GM23248 (cell line): ENCODE data around the gene PELI2.

Experiments
- EZH2 ChIP-seq: fragments of 200-600 bp; sonication (generic); IDR thresholded peaks from 2 replicates; pipeline ENCODE4 v1.6.1; 2018; ENCODE audit warnings: antibody characterized with exemption, mild to moderate bottlenecking; ENCODE audit not compliant: insufficient read depth, poor library complexity, severe bottlenecking
- EZH2phosphoT487 ChIP-seq: fragments of 200-600 bp; sonication (generic); IDR thresholded peaks from 2 replicates; pipeline ENCODE4 v1.6.1; 2018; ENCODE audit warnings: antibody characterized with exemption, moderate library complexity, mild to moderate bottlenecking, low read depth; ENCODE audit not compliant: insufficient read depth

- no peak for TF ChIP-seq EZH2
- TF ChIP-seq EZH2phosphoT487 = no peak
These were observed 16.8 kb downstream of the PELI2 start for GRCh38 chr14:56135001-56135400.
